HG03432 (cell line): Measurements from ENCODE around the gene GPSM1.

Source experiments
- ATAC-seq: cut with Tn5 transposase; IDR thresholded peaks from one replicate; pipeline ENCODE4 v1.9.1; 2021; ENCODE audit warnings: mild to moderate bottlenecking, moderate library complexity; ENCODE audit not compliant: unreplicated experiment

The GPSM1 gene

DNA sequence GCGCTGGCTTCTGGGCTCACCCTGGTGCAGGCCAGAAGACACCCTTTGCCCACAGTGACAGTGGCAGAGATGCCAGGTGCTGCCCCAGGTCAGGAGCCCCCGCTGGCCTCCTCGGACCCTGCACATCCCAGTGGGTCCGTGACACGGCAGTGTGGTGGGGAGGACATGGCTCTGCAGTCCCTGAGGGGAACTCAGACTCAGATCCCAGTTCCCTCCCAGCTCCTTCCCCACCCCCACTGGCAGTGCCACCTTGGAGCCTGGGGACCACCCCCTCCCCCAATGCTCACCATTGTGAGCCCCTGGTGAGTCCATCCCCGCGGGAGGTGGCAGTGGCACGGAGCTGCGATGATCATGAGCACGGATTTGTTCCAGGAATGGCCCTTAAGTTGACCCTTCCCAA, 22.9 kb upstream of the GPSM1 start:
- ATAC-seq = no peak

- ATAC-seq = no peak
These were observed 22.4 kb upstream of the GPSM1 start for GRCh38 chr9:136304981-136305380.

GRCh38 chr9:136305804-136306203, 21.5 kb upstream of the GPSM1 start:
- no peak for ATAC-seq

DNA sequence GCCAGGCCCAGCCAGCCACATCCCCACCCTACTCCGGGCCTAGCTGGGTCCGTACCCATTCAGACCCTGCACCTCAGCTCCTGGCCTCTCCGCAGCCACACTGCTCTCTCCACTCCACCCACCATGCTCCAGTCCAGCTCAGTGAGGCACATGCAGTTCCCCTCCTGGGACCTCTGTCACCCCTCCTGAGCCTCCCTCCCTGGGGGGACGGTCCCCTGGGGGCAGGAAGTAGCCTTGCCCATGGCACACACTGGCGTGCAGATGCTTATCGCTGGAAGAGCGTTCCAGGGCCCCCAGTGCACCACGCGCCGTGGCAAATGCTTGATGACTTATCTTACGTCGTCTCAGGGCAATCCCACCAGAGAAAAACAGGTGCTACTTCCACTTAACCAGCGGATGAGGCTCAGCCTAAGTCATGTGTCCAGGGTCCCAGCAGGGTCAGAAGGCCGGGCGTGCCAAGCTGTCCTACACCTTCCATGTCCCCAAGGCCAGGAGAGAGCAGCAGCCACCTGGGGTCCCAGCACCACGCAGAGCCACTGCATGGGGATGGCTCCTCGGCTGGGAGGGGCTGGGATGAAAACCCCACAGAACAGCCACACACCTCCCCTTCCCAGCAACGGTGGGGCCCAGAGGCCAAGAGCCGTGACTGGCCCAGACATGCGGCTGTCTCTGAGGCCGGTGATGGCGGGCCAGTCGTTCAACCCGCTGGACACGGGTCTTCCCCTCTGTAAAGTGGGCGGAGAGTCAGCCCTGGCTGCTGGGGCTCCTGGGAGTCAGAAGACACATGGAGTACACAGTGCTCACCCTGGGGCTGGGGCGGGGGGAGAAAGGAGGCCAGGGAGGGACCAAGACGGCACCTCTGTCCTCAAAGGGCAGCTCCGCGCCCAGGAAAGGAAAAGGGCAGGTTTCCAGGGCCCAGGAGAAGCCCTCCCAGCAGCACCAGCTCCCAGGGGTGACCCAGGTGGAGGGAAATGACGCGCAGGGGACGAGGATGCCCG, 20.8 kb upstream of the GPSM1 start:
- no peak for ATAC-seq

DNA sequence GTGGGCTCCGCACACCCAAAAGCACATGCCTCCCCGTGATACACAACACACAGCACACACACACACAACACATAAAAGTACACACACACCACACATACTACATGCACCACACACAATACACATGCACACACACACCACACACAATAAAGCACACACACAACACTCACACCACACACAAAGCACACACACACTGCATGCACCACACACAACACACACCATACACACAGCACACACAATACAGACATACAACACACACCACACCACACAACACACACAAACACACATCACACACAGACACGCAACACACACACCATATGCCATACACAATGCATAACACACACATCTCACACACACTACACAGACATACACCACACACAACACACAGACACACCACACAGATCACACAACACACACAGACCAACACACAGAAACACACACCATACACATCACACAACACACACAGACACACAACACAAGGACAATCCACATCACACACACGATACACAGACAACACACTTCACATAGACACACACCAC, 20.1 kb upstream of the GPSM1 start:
- ATAC-seq = no peak

DNA sequence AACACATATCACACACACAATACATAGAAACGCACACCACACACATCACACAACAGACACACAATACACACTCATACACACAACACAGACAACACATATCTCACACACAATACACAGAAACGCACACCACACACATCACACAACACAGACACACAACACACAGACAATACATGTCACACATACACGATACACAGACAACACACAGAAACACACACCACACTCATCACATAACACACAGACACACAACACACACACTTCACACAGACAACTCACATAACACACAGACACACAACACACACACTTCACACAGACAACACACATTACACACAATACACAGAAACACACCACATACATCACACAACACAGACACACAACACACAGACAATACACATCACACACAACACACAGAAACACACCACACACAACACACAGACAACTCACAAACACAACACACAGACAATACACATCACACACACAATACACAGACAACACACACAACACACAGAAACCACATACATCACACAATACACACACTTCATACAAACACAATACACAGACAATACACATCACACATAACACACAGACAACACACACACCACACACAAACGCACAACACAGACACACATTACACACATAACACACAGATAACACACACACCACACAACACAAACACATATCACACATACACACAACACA, 19.2 kb upstream of the GPSM1 start:
- ATAC-seq = no peak

- ATAC-seq = no peak
These were observed 18.7 kb upstream of the GPSM1 start for GRCh38 chr9:136308702-136309053.

GRCh38 chr9:136309101-136309801, 18.1 kb upstream of the GPSM1 start:
- no peak for ATAC-seq

DNA sequence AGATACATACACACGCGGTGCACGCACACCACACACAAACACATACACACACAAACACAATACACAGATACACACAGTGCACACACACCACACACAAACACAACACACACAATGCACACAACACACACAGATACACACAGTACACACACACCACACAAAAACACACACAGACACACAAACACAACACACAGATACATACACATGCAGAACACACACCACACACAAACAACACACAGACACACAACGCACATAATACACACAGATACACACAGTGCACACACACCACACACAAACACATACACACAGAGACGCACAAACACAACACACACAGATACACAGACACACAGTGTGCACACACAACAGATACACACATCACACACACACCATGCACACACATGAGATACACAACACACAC, 17.5 kb upstream of the GPSM1 start:
- ATAC-seq = no peak

DNA sequence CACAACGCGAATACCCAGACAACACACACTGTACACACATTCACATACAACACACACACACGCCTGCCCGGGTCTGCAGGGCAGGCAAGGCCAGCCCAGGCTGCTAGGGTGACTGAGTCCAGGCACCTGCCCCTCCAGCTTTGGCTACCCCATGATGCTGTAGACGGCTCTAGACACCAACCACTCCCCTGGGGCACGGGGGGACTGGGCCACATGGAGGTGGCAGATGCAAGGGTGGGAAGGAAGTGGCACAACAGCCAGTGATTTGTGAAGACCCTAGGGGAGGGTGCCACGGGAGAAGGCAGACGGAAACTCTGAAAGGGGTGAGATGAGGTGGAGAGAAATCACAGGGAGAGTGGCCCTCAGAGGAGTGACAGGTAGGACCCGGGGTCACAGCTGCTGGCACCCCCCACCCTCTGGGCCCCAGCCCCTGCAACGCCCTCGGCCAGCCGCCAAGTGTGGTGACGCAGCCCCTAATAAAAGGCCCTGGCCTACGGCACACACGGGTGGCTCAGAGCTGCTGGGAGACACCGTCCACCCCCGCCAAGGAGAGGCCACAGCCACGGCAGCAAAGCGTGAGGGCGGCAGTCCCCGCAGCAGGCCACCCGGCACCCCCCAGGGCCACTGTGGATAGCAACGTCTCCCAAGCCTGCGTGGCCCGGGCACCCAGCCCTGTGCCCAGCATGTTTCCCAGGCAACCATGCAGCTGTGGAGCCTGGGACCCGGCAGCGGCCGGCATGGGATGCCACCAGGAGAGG, 16.9 kb upstream of the GPSM1 start:
- no peak for ATAC-seq

DNA sequence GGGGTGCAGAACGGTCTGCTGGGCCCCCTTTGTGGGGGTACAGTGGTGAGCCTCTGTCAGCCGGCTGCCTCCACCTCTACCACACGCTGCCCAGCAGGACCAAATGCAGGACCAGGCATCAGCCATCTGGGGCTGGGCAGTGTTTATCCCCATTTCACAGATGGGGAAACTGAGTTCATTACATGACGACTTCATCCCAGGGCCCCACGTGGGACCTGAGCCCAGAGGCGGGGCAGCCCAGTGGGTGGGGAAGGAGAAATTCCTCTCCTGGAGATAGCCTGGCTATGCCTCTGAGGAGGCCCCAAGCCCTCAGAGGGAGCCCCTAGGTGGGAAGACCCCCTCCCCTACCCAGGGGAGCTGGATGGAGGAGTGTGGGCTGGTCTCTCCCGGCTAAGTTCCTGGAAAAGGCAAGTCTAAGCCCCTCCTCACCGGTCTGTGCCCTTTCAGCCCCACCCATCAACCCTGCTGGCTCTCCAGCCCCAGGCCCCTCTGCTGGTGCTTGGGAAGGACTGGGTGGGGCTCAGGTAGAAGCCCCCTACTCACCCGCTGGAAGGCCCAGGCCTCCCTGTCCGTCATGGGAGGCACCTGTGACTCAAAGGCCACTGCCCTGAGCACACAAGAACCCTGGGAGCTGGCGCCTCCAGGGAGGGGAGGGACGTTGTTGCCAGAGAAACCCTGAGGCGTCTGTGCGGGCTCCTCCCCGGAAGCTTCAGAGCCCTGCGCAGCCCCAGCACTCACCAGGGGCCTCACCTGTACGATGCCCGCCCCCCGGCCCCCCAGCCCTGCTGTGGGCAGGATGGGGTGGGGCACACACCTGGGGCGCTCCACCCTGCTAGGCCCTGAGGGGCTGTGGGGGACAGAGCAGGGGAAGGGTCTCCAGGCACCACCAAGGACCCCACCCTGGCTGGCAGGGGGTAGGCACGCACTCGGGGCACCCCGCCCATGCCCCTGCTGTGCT, 16.0 kb upstream of the GPSM1 start:
- no peak for ATAC-seq

DNA sequence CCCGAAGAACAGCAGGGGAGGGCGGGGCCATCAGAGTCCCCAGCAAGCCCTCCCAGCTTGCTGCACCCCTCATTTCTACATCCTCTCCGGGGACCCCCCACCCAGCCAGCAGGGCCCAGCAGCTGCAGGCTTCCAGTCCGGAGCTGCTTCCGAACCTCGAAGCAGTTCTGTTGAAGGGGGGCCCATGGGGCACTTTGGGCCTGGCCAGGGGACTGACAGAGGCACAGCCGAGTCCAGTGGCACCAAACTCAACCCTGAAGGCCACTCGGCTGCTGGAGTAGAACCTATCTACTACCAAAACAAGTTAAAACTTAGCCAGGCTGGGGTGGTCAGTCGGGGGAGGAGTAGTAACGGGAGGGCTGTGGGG, 15.3 kb upstream of the GPSM1 start:
- no peak for ATAC-seq

GRCh38 chr9:136312436-136312835, 14.9 kb upstream of the GPSM1 start:
- ATAC-seq = no peak

GRCh38 chr9:136313111-136314055, 14.0 kb upstream of the GPSM1 start:
- no peak for ATAC-seq

DNA sequence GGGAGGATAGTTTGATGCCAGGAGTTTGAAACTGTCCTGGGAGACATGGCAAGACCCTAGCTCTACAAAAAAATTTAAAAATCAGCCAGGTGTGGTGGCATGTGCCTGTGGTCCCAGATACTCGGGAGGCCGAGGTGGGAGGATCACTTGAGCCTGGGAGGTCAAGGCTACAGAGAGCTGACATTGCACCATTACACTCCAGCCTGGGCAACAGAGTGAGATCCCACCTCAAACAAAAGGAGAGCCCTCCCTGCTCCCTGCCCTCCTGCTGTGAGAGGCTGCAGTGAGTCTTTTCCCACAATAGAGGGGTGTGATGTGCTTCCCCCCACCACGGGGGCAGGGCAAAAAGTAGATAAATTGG, 13.3 kb upstream of the GPSM1 start:
- ATAC-seq = no peak

DNA sequence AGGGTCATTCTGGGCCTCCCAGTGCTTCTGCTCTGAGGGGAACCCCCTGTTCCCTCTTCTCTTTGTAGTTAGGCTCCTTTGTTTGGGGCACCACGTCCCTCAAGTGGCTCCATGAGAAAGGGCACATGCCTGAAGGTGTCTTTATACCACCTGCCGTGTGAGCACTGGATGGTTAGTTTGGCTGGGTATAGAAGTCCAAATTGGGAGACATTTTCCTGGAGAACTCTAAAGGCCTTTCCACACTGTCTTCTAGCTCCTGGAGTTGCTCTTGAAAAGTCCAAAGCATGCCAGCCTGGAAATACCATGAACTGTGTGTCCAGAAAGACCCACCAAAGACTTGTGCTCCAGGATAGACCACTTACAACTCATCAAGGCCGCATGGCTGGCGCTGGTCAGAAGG, 12.4 kb upstream of the GPSM1 start:
- ATAC-seq = no peak

DNA sequence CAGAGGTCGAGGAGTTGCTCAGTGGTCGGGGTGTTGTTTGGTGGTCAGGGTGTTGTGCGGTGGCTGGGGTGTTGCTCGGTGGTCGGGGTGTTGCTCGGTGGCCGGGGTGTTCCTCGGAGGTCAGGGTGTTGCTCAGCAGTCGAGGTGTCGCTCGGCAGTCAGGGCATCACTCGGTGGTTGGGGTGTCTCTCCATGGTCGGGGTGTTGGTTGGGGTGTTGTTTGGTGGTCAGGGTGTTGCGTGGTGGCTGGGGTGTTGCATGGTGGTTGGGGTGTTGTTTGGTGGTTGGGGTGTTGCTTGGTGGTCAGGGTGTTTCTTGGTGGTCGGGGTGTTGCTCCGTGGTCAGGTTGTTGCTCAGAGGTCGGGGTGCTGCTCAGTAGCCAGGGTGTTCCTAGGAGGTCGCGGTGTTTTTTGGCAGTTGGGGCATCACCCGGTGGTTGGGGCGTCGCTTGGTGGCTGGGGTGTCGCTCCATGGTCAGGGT, 11.0 kb upstream of the GPSM1 start:
- ATAC-seq = no peak

DNA sequence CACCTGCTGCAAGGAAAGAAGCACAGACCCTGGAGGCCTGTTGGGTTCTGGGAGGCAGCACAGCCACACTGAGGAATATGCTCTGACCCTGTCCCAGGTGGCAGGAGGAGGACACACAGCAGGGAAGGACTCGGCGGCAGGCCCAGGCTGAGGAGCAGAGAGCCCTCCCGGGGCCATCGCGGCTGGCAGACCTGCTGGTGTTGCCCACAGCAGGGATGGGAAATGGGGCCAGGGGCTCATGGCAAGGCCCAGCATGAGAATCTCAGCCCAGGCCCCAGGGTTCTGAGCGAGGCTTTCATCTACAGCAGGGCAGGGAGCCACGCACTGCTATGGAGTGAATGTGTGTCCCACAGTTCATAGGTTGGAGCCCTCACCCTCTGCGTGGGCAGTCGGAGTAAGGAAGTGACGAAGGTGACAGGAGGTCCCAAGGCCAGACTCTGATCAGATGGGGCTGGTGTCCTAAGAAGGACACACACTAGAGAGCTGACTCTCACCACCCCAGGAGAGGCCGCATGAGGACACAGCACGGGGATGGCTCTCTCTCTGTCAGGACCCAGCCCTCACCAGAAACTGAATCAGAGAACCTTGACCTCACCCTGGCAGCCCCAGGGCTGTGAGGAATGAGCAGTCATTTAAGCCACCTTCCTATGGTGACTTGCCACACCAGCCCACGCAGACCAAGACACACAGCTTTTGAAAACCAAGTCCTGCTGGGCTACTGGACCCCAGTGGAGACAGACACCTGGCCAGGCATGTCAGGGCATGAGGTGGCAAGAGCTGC, 10.3 kb upstream of the GPSM1 start:
- ATAC-seq = no peak
